Body of pancreas (tissue), 4 donors: Measurements from ENCODE around the gene SIGLEC10.

Source experiments
- POLR2A ChIP-seq, 3 donors: fragments of 450-650 bp; IDR thresholded peaks; one replicate each; pipeline ENCODE4 v1.6.1; 2016; ENCODE audit warnings: antibody characterized with exemption in 3 of 3, mild to moderate bottlenecking in 2 of 3
- TF ChIP-seq, protein P1 (sequence below), 7 experiments: fragments of 450-650 bp in 4 of 7; fragments of 200-600 bp in 3 of 7; sonication (generic) in 3 of 7; IDR thresholded peaks; one replicate each; pipeline ENCODE4 v1.5.1; 2016 to 2019; ENCODE audit warnings: antibody characterized with exemption in 7 of 7

DNA sequence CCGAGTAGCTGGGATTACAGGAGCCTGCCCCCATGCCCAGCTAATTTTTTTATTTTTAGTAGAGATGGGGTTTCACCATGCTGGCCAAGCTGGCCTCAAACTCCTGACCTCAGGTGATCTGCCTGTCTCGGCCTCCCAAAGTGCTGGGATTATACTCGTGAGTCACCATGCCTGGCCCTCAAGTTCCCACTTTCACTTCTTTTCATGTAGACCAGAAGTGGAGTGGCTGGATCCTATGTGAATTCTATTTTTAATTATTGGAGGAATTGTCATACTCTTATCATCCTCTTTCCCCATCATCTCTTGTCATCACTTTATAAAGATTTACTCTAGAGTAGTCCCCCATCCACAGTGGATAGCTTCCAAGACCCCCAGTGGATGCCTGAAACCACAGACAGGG lies 12.8 kb upstream of the SIGLEC10 start:
- TF ChIP-seq, protein P1, sequence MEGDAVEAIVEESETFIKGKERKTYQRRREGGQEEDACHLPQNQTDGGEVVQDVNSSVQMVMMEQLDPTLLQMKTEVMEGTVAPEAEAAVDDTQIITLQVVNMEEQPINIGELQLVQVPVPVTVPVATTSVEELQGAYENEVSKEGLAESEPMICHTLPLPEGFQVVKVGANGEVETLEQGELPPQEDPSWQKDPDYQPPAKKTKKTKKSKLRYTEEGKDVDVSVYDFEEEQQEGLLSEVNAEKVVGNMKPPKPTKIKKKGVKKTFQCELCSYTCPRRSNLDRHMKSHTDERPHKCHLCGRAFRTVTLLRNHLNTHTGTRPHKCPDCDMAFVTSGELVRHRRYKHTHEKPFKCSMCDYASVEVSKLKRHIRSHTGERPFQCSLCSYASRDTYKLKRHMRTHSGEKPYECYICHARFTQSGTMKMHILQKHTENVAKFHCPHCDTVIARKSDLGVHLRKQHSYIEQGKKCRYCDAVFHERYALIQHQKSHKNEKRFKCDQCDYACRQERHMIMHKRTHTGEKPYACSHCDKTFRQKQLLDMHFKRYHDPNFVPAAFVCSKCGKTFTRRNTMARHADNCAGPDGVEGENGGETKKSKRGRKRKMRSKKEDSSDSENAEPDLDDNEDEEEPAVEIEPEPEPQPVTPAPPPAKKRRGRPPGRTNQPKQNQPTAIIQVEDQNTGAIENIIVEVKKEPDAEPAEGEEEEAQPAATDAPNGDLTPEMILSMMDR (IDR thresholded peaks at IDR 0.05), result no peak
- TF ChIP-seq POLR2A (IDR thresholded peaks at IDR 0.05), result no peak
